ENCODE data around the gene COL12A1.

- TF ChIP-seq, protein P1, sequence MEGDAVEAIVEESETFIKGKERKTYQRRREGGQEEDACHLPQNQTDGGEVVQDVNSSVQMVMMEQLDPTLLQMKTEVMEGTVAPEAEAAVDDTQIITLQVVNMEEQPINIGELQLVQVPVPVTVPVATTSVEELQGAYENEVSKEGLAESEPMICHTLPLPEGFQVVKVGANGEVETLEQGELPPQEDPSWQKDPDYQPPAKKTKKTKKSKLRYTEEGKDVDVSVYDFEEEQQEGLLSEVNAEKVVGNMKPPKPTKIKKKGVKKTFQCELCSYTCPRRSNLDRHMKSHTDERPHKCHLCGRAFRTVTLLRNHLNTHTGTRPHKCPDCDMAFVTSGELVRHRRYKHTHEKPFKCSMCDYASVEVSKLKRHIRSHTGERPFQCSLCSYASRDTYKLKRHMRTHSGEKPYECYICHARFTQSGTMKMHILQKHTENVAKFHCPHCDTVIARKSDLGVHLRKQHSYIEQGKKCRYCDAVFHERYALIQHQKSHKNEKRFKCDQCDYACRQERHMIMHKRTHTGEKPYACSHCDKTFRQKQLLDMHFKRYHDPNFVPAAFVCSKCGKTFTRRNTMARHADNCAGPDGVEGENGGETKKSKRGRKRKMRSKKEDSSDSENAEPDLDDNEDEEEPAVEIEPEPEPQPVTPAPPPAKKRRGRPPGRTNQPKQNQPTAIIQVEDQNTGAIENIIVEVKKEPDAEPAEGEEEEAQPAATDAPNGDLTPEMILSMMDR (IDR thresholded peaks at IDR 0.05): no peak
- TF ChIP-seq POLR2A (IDR thresholded peaks at IDR 0.05): no peak
Measured at GRCh38 chr6:75144386-75144785, 61.5 kb downstream of the COL12A1 start.

Data from right lobe of liver (tissue), 4 donors.